ENCODE data around the gene ADGRB3. TPM values are rescaled to one million over a fixed set of nuclear protein-coding genes. Genes with fewer than 3 reads are reported as not detected.

ADGRB3 gene
- total and polyA plus RNA-seq, 10 of the 15 experiments (the other 5 are each of a cell fraction or from before 2014, with no cell fraction given): 0.03 to 0.06 TPM; not detected in 8

GRCh38 chr6:68834551-68834950 is 199.5 kb downstream of the ADGRB3 start:
- H3K4me2 ChIP-seq (ENCODE audit: control insufficient read depth, insufficient read depth): no peak overlapping the region
- H3K9ac ChIP-seq (ENCODE audit: control insufficient read depth, insufficient read depth, low read length): no peak overlapping the region
- in situ Hi-C loops (cut with MboI): no loop called here
- no peaks in the 10 kb centered on the region for H3K9me3 ChIP-seq (replicated peaks; ENCODE audit: control insufficient read depth, insufficient read depth, low read length)
- no peak for DNase-seq (ENCODE audit: low read depth, low spot score)
- no peaks in the 10 kb centered on the region for H3K79me2 ChIP-seq (ENCODE audit: control insufficient read depth, insufficient read depth, low read length)
- ChIA-PET SMC1A (ENCODE audit: uncharacterized antibody, unreplicated experiment) (no interaction called here), RAD21 (ENCODE audit: unreplicated experiment) (no interaction called here), CTCF (no interaction called here), POLR2A (no interaction called here)
- no peak overlapping the region for H3K27ac ChIP-seq (ENCODE audit: control insufficient read depth, insufficient read depth)
- H3K4me1 ChIP-seq (ENCODE audit: control insufficient read depth, insufficient read depth, low read length): no peaks in the 10 kb centered on the region
- no peak overlapping the region for H3K4me3 ChIP-seq
- no peak overlapping the region for H2AFZ ChIP-seq (ENCODE audit: control insufficient read depth, low read depth, low read length)
- TF ChIP-seq PML (IDR thresholded peaks at IDR 0.05; ENCODE audit: low read length) (no peak), TCF7 (IDR thresholded peaks at IDR 0.05; ENCODE audit: borderline replicate concordance) (no peak), ZNF384 (IDR thresholded peaks at IDR 0.05; ENCODE audit: borderline replicate concordance, low read depth, low read length) (no peak), DPF2 (IDR thresholded peaks at IDR 0.05) (no peak), HDAC2 (IDR thresholded peaks at IDR 0.05) (no peak), ZBTB40 (IDR thresholded peaks at IDR 0.05; ENCODE audit: borderline replicate concordance) (no peak), IKZF2 (IDR thresholded peaks at IDR 0.05) (no peak), POLR2A (IDR thresholded peaks at IDR 0.05; ENCODE audit: low read depth, low read length) (no peak)
- TF ChIP-seq, protein P1, sequence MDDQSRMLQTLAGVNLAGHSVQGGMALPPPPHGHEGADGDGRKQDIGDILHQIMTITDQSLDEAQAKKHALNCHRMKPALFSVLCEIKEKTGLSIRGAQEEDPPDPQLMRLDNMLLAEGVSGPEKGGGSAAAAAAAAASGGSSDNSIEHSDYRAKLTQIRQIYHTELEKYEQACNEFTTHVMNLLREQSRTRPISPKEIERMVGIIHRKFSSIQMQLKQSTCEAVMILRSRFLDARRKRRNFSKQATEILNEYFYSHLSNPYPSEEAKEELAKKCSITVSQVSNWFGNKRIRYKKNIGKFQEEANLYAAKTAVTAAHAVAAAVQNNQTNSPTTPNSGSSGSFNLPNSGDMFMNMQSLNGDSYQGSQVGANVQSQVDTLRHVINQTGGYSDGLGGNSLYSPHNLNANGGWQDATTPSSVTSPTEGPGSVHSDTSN (IDR thresholded peaks at IDR 0.05; ENCODE audit: insufficient replicate concordance, low read depth, low read length): no peak
- TF ChIP-seq, protein P2, sequence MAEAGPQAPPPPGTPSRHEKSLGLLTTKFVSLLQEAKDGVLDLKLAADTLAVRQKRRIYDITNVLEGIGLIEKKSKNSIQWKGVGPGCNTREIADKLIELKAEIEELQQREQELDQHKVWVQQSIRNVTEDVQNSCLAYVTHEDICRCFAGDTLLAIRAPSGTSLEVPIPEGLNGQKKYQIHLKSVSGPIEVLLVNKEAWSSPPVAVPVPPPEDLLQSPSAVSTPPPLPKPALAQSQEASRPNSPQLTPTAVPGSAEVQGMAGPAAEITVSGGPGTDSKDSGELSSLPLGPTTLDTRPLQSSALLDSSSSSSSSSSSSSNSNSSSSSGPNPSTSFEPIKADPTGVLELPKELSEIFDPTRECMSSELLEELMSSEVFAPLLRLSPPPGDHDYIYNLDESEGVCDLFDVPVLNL (IDR thresholded peaks at IDR 0.05; ENCODE audit: low read depth, low read length): no peak
- WGBS (ENCODE audit: insufficient coverage, insufficient replicate concordance, low lambda C conversion rate, missing lambda C conversion rate): 1% methylated on average over 5 of the region's 5 CpGs
- no peaks in the 10 kb centered on the region for H3K36me3 ChIP-seq (ENCODE audit: control insufficient read depth in 2 of 2, insufficient read depth in 2 of 2, low read length in 1 of 2)
- intact Hi-C loops (cut with micrococcal nuclease; ENCODE audit: unreplicated experiment): no loop called here
- no peak for ATAC-seq
- no TSS peak for BruUV-seq (replicated peaks)
- FAIRE-seq: no peak
- H3K27me3 ChIP-seq (replicated peaks in 1 of 2; ENCODE audit: control insufficient read depth in 2 of 2, insufficient read depth in 2 of 2, low read length in 1 of 2): no peaks in the 10 kb centered on the region
- no peaks in the 10 kb centered on the region for H4K20me1 ChIP-seq (ENCODE audit: control insufficient read depth, insufficient read depth)
